M059J (cell line): ENCODE results near the gene RYR3. TPM values are rescaled to one million over a fixed set of nuclear protein-coding genes. Genes with fewer than 3 reads are reported as not detected.

Experiments
- DNase-seq: peaks from one replicate; pipeline ENCODE4 v3.0.0-alpha.2; 2012; ENCODE audit warnings: low read depth
- total RNA-seq: library from RNA; depleted of rRNA; stranded (reverse); fragments of >200 nt; shearing (Covaris generic); gene quantifications from 2 replicates; pipeline ENCODE4 v1.2.3, GENCODE V29; 2014

Gene RYR3
- total RNA-seq, 1 experiment from 2014 or later: not detected

- no peak for DNase-seq
These were observed 73.5 kb downstream of the RYR3 start for GRCh38 chr15:33384307-33384706.

- DNase-seq: no peak
These were observed 81.7 kb downstream of the RYR3 start for GRCh38 chr15:33392453-33392852.

GRCh38 chr15:33393546-33393945, 82.8 kb downstream of the RYR3 start:
- no peak for DNase-seq

GRCh38 chr15:33395321-33395720, 84.6 kb downstream of the RYR3 start:
- no peak for DNase-seq

GRCh38 chr15:33395846-33396245, 85.1 kb downstream of the RYR3 start:
- DNase-seq: no peak

GRCh38 chr15:33396475-33396874, 85.7 kb downstream of the RYR3 start:
- no peak for DNase-seq

- no peak for DNase-seq
These were observed 87.8 kb downstream of the RYR3 start for GRCh38 chr15:33398555-33398954.

- no peak for DNase-seq
These were observed 90.2 kb downstream of the RYR3 start for GRCh38 chr15:33400941-33401340.

GRCh38 chr15:33402600-33402999, 91.8 kb downstream of the RYR3 start:
- DNase-seq: no peak

GRCh38 chr15:33405096-33405495, 94.3 kb downstream of the RYR3 start:
- no peak for DNase-seq

GRCh38 chr15:33411596-33412540, 101.1 kb downstream of the RYR3 start:
- DNase-seq: no peak

- DNase-seq: no peak
These were observed 108.9 kb downstream of the RYR3 start for GRCh38 chr15:33419701-33420100.

- DNase-seq: no peak
These were observed 113.3 kb downstream of the RYR3 start for GRCh38 chr15:33424025-33424424.

- DNase-seq: no peak
These were observed 114.4 kb downstream of the RYR3 start for GRCh38 chr15:33425142-33425541.

GRCh38 chr15:33430577-33430976, 119.8 kb downstream of the RYR3 start:
- no peak for DNase-seq

GRCh38 chr15:33433821-33434220, 123.1 kb downstream of the RYR3 start:
- no peak for DNase-seq

GRCh38 chr15:33438396-33438795, 127.6 kb downstream of the RYR3 start:
- no peak for DNase-seq

- DNase-seq: no peak
These were observed 130.1 kb downstream of the RYR3 start for GRCh38 chr15:33440900-33441299.

GRCh38 chr15:33442449-33442848, 131.7 kb downstream of the RYR3 start:
- DNase-seq: no peak

GRCh38 chr15:33443708-33444107, 132.9 kb downstream of the RYR3 start:
- no peak for DNase-seq

- no peak for DNase-seq
These were observed 135.2 kb downstream of the RYR3 start for GRCh38 chr15:33445984-33446383.

GRCh38 chr15:33448151-33448550, 137.4 kb downstream of the RYR3 start:
- DNase-seq: no peak

- DNase-seq: no peak
These were observed 138.3 kb downstream of the RYR3 start for GRCh38 chr15:33448961-33449606.
